ENCODE results near the gene CPVL.

DNA sequence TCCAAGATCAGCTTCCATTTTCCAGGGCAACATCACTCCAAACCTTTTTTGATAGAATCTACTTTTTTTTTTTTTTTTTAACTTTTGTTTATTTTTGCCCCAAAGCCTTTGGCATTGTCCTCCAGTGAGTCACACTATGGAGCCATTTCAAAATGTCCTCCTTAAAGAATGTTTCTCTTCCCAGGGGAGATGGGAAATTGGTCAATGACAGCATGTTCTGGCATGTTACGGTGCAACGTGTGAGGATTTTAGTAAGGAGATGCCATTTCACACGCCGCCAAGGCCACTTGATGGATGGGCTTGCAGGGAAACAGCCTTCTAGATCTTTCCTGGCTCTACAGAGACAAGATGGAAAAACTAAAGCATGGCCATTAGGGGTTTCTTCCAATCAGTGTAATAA is 157.5 kb downstream of the CPVL start:
- TF ChIP-seq CTCF (IDR thresholded peaks at IDR 0.05) (no peak), POLR2A (IDR thresholded peaks at IDR 0.05) (no peak)

Measured in body of pancreas (tissue), 4 donors.